ENCODE data around the gene PTK7.

DNA sequence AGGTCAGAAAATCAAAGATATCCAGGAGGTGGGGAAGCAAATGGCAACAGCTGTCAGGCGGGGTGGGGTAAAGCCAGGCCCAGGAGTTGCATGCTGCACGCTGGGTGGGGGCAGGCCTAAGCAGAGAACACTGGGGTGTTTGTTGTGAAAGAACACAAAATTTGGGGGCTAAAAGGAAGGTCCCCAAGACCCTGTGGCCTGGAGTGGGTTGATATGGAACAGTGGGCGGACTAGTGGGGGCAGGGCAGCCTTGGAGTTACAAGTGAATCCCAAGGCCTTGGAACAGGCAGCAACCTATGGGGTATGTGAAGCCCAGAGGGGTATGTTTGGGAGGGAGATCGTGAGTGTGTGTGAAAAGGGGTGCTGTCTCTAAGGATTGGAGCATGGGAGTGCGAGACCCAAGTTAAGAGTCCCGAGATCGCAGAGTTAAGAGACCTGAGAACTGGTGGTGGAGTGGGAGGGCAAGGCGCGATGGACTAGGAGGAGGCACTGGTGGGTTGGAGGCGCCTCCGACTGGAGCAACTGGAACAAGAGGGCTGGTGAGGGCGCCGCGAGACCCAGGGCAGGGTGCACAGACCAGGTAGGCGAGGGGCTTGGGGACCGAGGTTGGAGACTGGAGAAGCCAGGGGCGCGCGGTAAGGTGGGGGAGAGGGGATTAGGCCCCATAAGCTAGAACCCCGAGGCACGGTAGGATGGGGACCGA is 23.1 kb upstream of the PTK7 start:
- TF ChIP-seq, protein P1, sequence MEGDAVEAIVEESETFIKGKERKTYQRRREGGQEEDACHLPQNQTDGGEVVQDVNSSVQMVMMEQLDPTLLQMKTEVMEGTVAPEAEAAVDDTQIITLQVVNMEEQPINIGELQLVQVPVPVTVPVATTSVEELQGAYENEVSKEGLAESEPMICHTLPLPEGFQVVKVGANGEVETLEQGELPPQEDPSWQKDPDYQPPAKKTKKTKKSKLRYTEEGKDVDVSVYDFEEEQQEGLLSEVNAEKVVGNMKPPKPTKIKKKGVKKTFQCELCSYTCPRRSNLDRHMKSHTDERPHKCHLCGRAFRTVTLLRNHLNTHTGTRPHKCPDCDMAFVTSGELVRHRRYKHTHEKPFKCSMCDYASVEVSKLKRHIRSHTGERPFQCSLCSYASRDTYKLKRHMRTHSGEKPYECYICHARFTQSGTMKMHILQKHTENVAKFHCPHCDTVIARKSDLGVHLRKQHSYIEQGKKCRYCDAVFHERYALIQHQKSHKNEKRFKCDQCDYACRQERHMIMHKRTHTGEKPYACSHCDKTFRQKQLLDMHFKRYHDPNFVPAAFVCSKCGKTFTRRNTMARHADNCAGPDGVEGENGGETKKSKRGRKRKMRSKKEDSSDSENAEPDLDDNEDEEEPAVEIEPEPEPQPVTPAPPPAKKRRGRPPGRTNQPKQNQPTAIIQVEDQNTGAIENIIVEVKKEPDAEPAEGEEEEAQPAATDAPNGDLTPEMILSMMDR (IDR thresholded peaks at IDR 0.05 in 2 of 3, conservative IDR thresholded peaks at IDR 0.05 in 1 of 3; ENCODE audit: borderline replicate concordance in 1 of 3, insufficient read depth in 1 of 3, low read depth in 2 of 3, low read length in 2 of 3): no peak
- TF ChIP-seq, protein P2, sequence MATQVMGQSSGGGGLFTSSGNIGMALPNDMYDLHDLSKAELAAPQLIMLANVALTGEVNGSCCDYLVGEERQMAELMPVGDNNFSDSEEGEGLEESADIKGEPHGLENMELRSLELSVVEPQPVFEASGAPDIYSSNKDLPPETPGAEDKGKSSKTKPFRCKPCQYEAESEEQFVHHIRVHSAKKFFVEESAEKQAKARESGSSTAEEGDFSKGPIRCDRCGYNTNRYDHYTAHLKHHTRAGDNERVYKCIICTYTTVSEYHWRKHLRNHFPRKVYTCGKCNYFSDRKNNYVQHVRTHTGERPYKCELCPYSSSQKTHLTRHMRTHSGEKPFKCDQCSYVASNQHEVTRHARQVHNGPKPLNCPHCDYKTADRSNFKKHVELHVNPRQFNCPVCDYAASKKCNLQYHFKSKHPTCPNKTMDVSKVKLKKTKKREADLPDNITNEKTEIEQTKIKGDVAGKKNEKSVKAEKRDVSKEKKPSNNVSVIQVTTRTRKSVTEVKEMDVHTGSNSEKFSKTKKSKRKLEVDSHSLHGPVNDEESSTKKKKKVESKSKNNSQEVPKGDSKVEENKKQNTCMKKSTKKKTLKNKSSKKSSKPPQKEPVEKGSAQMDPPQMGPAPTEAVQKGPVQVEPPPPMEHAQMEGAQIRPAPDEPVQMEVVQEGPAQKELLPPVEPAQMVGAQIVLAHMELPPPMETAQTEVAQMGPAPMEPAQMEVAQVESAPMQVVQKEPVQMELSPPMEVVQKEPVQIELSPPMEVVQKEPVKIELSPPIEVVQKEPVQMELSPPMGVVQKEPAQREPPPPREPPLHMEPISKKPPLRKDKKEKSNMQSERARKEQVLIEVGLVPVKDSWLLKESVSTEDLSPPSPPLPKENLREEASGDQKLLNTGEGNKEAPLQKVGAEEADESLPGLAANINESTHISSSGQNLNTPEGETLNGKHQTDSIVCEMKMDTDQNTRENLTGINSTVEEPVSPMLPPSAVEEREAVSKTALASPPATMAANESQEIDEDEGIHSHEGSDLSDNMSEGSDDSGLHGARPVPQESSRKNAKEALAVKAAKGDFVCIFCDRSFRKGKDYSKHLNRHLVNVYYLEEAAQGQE (IDR thresholded peaks at IDR 0.05; ENCODE audit: low read depth): no peak
- no peak for TF ChIP-seq FOSL1 (IDR thresholded peaks at IDR 0.05; ENCODE audit: low read depth)
- TF ChIP-seq EZH2 (IDR thresholded peaks at IDR 0.05): no peak
- TF ChIP-seq ZNF274 (IDR thresholded peaks at IDR 0.05; ENCODE audit: low read depth, low read length): no peak
- no peak for TF ChIP-seq POLR2A (IDR thresholded peaks at IDR 0.05; ENCODE audit: borderline replicate concordance, extremely low read depth, insufficient read depth, insufficient read length)
- TF ChIP-seq RAD21 (IDR thresholded peaks at IDR 0.05; ENCODE audit: low read depth): no peak
